T47D (cell line): ENCODE results near the gene CNNM2.
"Not testable (repeated sequence)": the region's sequence is repeated elsewhere in the genome, so short reads cannot be mapped to it uniquely, and the experiment has no call there.

Experiments
- DNase-seq, 2 experiments: peaks; one replicate each; pipeline versions ENCODE4 v3.0.0 to v3.0.0-alpha.2; 2011 to 2012; ENCODE audit warnings: low read depth in 1 of 2, low spot score in 1 of 2
- JUND ChIP-seq: IDR thresholded peaks from 2 replicates; pipeline ENCODE4 v1.6.1; 2012; ENCODE audit warnings: low read depth
- in situ Hi-C: cut with HindIII; loops from 2 replicates; pipeline ENCODE4 v1.10.0; 2016; ENCODE audit warnings: low sequenced_read_pairs, low pct_unique_long_range_greater_than_20kb

CNNM2 gene

DNA sequence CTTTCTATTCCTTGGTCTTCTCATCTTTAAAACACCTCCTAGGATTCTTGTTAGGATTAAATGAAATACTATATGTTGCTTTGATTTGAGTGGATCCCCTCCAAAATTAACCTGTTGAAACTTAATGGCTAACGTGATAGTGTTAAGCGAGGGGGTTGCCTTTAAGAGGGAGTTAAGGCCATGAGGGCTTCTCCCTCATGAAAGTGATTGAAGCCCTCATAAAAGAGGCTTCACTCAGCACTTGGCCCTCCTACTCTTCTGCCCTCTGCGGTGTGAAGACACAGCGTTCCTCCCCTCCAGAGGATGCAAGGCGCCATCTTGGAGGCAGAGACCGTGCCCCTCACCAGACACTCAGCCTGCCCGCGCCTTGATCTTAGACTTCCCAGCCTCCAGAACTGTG lies 46.6 kb downstream of the CNNM2 start:
- in situ Hi-C loops: no loop called here
- no peak for DNase-seq
- no peak for TF ChIP-seq JUND

- no peak for DNase-seq
- TF ChIP-seq JUND: no peak
- in situ Hi-C loops: no loop called here
Measured at GRCh38 chr10:102965311-102965851, 47.3 kb downstream of the CNNM2 start.

DNA sequence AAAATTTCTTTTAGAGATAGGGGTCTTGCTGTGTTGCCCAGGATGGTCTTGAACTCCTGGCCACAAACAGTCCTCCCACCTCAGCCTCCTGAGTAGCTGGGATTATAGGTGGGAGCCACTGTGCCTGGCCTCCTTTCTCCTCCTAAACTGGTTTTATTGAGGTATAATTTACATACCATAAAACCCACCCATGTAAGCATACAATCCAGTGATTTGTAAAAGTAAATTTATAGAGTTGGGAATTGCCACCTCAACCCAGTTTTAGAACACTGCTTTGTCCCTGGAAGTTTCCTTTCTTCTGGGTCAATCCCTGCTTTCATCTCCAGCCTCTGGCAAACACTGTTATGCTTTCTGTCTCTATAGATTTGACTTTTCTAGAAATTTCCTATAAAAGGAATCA lies 49.0 kb downstream of the CNNM2 start:
- in situ Hi-C loops: no loop called here
- no peak for TF ChIP-seq JUND
- no peak for DNase-seq

DNA sequence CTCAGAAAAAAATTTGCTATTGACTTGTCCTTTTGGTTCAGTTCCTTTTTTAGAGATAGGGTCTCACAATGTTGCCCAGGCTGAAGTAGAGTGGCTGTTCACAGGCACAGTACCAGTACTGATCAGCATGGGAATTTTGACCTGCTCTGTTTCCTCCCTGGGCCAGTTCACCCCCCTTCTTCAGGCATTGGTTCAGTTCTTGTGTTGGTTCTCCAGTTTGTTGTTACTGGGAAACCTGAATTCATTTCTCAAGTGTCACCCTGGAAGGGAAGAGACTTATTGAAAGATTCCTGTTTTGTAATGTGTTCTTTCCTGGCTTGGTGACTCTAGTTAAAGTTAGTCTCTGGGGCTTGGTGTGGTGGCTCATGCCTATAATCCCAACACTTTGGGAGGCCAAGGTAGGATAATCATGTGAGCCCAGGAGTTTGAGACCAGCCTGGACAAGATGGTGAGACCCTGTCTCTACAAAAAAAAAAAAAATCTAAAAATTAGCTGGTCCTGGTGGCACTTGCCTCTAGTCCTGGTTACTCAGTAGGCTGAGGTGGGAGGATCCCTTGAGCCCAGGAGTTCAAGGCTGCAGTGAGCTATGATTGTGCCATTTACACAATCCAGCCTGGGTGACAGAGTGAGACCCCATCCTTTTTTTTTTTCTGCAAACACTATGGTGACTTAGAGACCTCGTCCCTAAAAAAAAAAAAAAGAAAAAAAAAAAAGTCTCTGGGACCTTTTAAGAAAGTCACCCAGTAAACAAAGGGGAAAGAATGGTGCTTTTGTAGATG lies 52.7 kb downstream of the CNNM2 start:
- in situ Hi-C loops: no loop called here
- TF ChIP-seq JUND: no peak
- no peak for DNase-seq

- DNase-seq: no peak
- no peak for TF ChIP-seq JUND
- in situ Hi-C loops: no loop called here
Measured at GRCh38 chr10:102975483-102976379, 57.6 kb downstream of the CNNM2 start.

DNA sequence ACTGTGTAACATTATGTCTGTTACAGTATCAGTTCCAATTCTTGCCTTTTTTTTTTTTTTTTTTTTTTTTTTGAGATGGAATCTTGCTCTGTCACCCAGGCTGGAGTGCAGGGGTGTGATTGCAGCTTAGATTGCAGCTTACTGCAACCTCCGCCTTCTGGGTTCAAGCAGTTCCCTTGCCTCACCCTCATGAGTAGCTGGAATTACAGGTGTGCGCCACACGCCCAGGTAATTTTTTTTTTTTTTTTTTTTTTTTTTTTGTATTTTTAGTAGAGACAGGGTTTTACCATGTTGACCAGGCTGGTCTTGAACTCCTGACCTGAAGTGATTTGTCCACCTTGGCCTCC lies 58.3 kb downstream of the CNNM2 start:
- DNase-seq, in situ Hi-C loops: not testable (repeated sequence)

DNA sequence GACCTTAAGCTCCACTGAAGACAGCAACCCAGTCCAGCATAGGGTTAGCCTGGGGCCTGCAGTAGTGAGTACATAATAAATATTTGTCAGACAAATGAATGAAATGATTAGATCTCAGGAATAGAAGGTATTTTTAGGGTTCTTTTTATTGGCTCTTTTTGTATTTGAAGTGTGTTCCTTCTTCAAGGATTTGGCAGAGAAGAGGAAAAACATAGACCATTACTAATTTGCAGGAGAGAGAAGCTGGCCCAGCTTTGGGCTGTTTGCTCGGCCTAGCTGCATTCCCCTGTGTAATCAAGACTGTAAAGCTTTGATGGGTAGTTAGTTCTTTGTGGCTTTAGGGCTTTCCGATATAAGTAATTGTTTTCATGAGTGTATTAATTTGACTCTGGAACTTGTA lies 64.2 kb downstream of the CNNM2 start:
- in situ Hi-C loops: no loop called here
- DNase-seq: peak; percentile 65 to 86
- peak; percentile 76; the same call in 1 of the 2 replicates for TF ChIP-seq JUND

DNA sequence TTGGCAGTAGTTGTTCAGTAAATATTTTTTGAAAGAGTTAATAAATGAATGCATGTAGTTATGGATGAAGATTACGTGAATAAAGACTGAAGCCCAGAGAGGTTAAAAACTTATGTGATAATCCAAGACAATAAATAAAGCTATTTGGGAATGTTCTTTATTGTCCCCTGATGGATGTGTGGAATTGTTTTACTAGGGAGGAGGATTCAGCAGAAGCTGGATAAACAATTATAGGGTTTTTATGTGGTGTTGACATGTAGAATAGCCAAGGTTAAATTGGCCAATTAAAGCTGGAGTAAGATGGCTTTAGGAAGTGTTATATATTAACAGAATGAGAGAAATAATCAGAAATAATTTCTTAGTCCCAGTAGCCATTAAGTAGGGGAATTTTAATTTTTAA lies 66.0 kb downstream of the CNNM2 start:
- in situ Hi-C loops: no loop called here
- no peak for DNase-seq
- no peak for TF ChIP-seq JUND

DNA sequence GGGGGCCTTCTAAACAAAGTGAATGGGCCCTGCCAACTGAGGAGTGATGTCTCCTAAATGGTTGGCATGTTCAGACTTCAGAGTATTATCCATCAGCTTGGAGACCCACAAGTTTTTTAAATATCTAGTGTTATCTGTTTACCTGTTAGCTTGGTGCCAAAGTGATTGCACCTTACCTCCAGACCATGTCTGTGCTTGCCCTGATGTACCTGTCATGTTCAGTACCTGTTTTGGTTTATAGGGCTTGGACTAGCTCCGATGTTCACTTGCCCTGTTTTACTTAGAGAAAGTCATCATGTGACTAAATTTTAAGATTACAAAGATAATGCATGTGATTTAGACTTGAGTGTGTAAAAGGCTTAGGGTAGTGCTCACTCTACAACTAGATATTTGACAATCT lies 67.7 kb downstream of the CNNM2 start:
- in situ Hi-C loops: no loop called here
- no peak for TF ChIP-seq JUND
- DNase-seq: no peak

GRCh38 chr10:102988404-102989314 lies 70.6 kb downstream of the CNNM2 start:
- in situ Hi-C loops: no loop called here
- DNase-seq: peak in 1 of 2 experiments; percentile 44
- no peak for TF ChIP-seq JUND

- in situ Hi-C loops: no loop called here
- no peak for TF ChIP-seq JUND
- peak in 1 of 2 experiments; percentile 22 for DNase-seq
Measured at GRCh38 chr10:102994531-102995295, 76.6 kb downstream of the CNNM2 start.

DNA sequence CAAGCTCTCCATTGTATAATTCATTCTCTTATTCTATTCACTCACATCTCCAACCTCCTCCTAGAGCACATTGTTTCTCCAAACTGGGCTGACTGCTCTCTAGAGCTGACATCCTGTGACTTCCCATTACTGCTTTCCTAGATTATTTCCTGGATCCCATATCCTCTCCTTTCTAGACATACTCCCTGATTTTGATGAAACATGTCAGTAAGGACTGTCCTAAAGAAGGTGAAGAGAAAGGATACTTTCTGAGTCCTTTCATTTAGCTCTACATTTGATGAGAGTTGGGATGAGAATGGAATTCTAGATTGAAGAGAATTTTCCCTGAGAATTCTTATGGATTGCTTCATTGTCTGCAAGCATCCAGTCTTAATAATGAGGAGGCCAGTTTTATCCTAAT lies 78.8 kb downstream of the CNNM2 start:
- no peak for DNase-seq
- no peak for TF ChIP-seq JUND
- in situ Hi-C loops: no loop called here
